ENCODE data around the gene LHFPL5. TPM values are rescaled to one million over a fixed set of nuclear protein-coding genes. Genes with fewer than 3 reads are reported as not detected.
A peak's percentile ranks its signal among the peaks of the same experiment; 100 is the strongest.

LHFPL5 gene
- total and polyA plus RNA-seq, 2 experiments from 2014 or later, result not detected

GRCh38 chr6:35757456-35758123 is 47.6 kb upstream of the LHFPL5 start:
- Histone ChIP-seq H3K27ac (ENCODE audit: low read depth) (no peak overlapping the region), H3K4me2 (no peak overlapping the region), H3K27me3 (ENCODE audit: insufficient read depth) (no peaks in the 10 kb centered on the region), H3K4me3 (no peak overlapping the region), H3F3A (replicated peaks; ENCODE audit: low read depth) (no peaks in the 10 kb centered on the region; the same call in 1 of the 2 replicates), H3K79me2 (replicated peaks; ENCODE audit: insufficient read depth) (no peaks in the 10 kb centered on the region), H3K9me2 (ENCODE audit: insufficient read depth) (no peaks in the 10 kb centered on the region), H2AFZ (no peak overlapping the region; the same call in 1 of the 2 replicates), H3K4me1 (ENCODE audit: insufficient read depth) (peaks cover 22% of the 10 kb centered on the region), H4K20me1 (replicated peaks; ENCODE audit: insufficient read depth) (no peaks in the 10 kb centered on the region), H3K36me3 (ENCODE audit: insufficient read depth) (no peaks in the 10 kb centered on the region)
- Mint-ChIP-seq H3K36me3 (ENCODE audit: low read depth) (no peaks in the 10 kb centered on the region), H3K27ac (peak overlapping the region; percentile 80; the same call in 1 of the 2 replicates), H3K9me3 (peaks cover 3% of the 10 kb centered on the region; the same call in 1 of the 3 replicates), H3K4me1 (peaks cover 36% of the 10 kb centered on the region), H3K4me3 (no peak overlapping the region; the same call in 2 of the 3 replicates), H3K27me3 (ENCODE audit: insufficient read depth, low read depth, poor library complexity) (peaks cover 25% of the 10 kb centered on the region)
- DNase-seq (ENCODE audit: low spot score) (peak; percentile 91), ATAC-seq (peak; percentile 82)
- TF ChIP-seq EZH2phosphoT487 (IDR thresholded peaks at IDR 0.05; ENCODE audit: unreplicated experiment) (no peak), POLR2AphosphoS5 (IDR thresholded peaks at IDR 0.05; ENCODE audit: low read depth) (no peak), CREB1 (CRISPR knock-in tag; IDR thresholded peaks at IDR 0.05; ENCODE audit: low read depth) (no peak), CTCF (conservative IDR thresholded peaks at IDR 0.05; ENCODE audit: low read depth in 2 of 2) (peak; percentile 68 to 78)

GRCh38 chr6:35759426-35759825 is 45.7 kb upstream of the LHFPL5 start:
- Mint-ChIP-seq H3K9me3 (peaks cover 3% of the 10 kb centered on the region; the same call in 1 of the 3 replicates), H3K4me3 (no peak overlapping the region), H3K27ac (no peak overlapping the region), H3K4me1 (peaks cover 46% of the 10 kb centered on the region), H3K27me3 (ENCODE audit: insufficient read depth, low read depth, poor library complexity) (peaks cover 25% of the 10 kb centered on the region), H3K36me3 (ENCODE audit: low read depth) (no peaks in the 10 kb centered on the region)
- no peak overlapping the region for H2AFZ ChIP-seq
- no peaks in the 10 kb centered on the region for H3K79me2 ChIP-seq (replicated peaks; ENCODE audit: insufficient read depth)
- peaks cover 29% of the 10 kb centered on the region for H3K4me1 ChIP-seq (ENCODE audit: insufficient read depth)
- H3K4me3 ChIP-seq, result no peak overlapping the region
- H3F3A ChIP-seq (replicated peaks; ENCODE audit: low read depth), result no peaks in the 10 kb centered on the region; the same call in 1 of the 2 replicates
- ATAC-seq (no peak), DNase-seq (ENCODE audit: low spot score) (no peak)
- TF ChIP-seq ZNF114 (CRISPR knock-in tag; IDR thresholded peaks at IDR 0.05), result no peak
- TF ChIP-seq REST (IDR thresholded peaks at IDR 0.05; ENCODE audit: unreplicated experiment), result no peak
- no peak for TF ChIP-seq CTCF (conservative IDR thresholded peaks at IDR 0.05; ENCODE audit: low read depth in 2 of 2)
- TF ChIP-seq POLR2AphosphoS5 (IDR thresholded peaks at IDR 0.05; ENCODE audit: low read depth), result no peak
- H4K20me1 ChIP-seq (replicated peaks; ENCODE audit: insufficient read depth), result no peaks in the 10 kb centered on the region
- H3K27me3 ChIP-seq (ENCODE audit: insufficient read depth), result no peaks in the 10 kb centered on the region
- no peak overlapping the region for H3K4me2 ChIP-seq
- H3K36me3 ChIP-seq (ENCODE audit: insufficient read depth), result no peaks in the 10 kb centered on the region
- H3K9me2 ChIP-seq (ENCODE audit: insufficient read depth), result no peaks in the 10 kb centered on the region
- H3K27ac ChIP-seq (ENCODE audit: low read depth), result no peak overlapping the region
